ENCODE data around the gene SPATA6. TPM values are rescaled to one million over a fixed set of nuclear protein-coding genes. Genes with fewer than 3 reads are reported as not detected.

The SPATA6 gene
- total and polyA plus RNA-seq, 2 donors (not counting 3 experiments of a cell fraction or from before 2014, with no cell fraction given): 0.79 to 4.9 TPM

GRCh38 chr1:48344373-48344772, 127.6 kb downstream of the SPATA6 start:
- Histone ChIP-seq H3K9ac (replicated peaks; ENCODE audit: extremely low read depth, insufficient read depth, low read length) (no peak overlapping the region), H3K27me3 (ENCODE audit: control insufficient read depth in 2 of 2, insufficient read depth in 2 of 2, low read length in 2 of 2) (no peaks in the 10 kb centered on the region), H3K4me3 (replicated peaks in 1 of 3; ENCODE audit: insufficient read depth in 1 of 3, low read depth in 1 of 3, low read length in 3 of 3) (no peak overlapping the region), H3K9me3 (replicated peaks; ENCODE audit: control insufficient read depth, insufficient read depth, low read length) (no peaks in the 10 kb centered on the region), H3K4me1 (ENCODE audit: control insufficient read depth, extremely low read depth, insufficient read depth, low read length) (peaks cover 6% of the 10 kb centered on the region), H4K20me1 (replicated peaks; ENCODE audit: control insufficient read depth, extremely low read depth, insufficient read depth, low read length) (no peaks in the 10 kb centered on the region), H3K27ac (ENCODE audit: insufficient read depth, low read depth, low read length) (no peak overlapping the region), H3K79me2 (ENCODE audit: control insufficient read depth, insufficient read depth, low read length) (no peaks in the 10 kb centered on the region), H3K36me3 (ENCODE audit: control insufficient read depth in 2 of 2, extremely low read depth in 1 of 2, insufficient read depth in 2 of 2, low read length in 2 of 2) (no peaks in the 10 kb centered on the region), H3K4me2 (ENCODE audit: insufficient read depth, low read length) (no peak overlapping the region), H3K9me1 (replicated peaks; ENCODE audit: control insufficient read depth, extremely low read depth, insufficient read depth, low read length) (no peaks in the 10 kb centered on the region), H2AFZ (ENCODE audit: low read depth, low read length) (no peak overlapping the region)
- ChIA-PET CTCF (no interaction called here), POLR2A (no interaction called here)
- TF ChIP-seq POLR2A (IDR thresholded peaks at IDR 0.05; ENCODE audit: low read depth, low read length) (no peak), POLR2AphosphoS5 (IDR thresholded peaks at IDR 0.05; ENCODE audit: insufficient read depth, low read depth, low read length) (no peak), JUN (IDR thresholded peaks at IDR 0.05; ENCODE audit: borderline replicate concordance, insufficient read depth, insufficient read length, low read depth) (no peak), MAX (IDR thresholded peaks at IDR 0.05; ENCODE audit: insufficient read depth, insufficient read length) (no peak), GATA2 (IDR thresholded peaks at IDR 0.05; ENCODE audit: insufficient read depth, insufficient read length, low read depth, low read length) (no peak), FOS (IDR thresholded peaks at IDR 0.05; ENCODE audit: borderline replicate concordance, insufficient read depth, low read length) (no peak), MYC (IDR thresholded peaks at IDR 0.05; ENCODE audit: low read depth, low read length) (no peak), CTCF (IDR thresholded peaks at IDR 0.05; ENCODE audit: extremely low read depth in 1 of 2, insufficient read depth in 1 of 2, low read depth in 1 of 2, low read length in 2 of 2) (no peak), EZH2 (IDR thresholded peaks at IDR 0.05; ENCODE audit: borderline replicate concordance, low read depth, low read length, severe bottlenecking) (no peak)
- intact Hi-C loops (cut with micrococcal nuclease): no loop called here
- FAIRE-seq (no peak), DNase-seq (ENCODE audit: low read depth, low spot score) (no peak)
- dilution Hi-C loops (cut with MboI; ENCODE audit: extremely low pct_ligation_motif_present, low sequenced_read_pairs): no loop called here
- BruUV-seq (replicated peaks): no TSS peak
